ENCODE measurements around the gene HDAC10.

Gene HDAC10

GRCh38 chr22:50236731-50237409, 14.2 kb downstream of the HDAC10 start:
- TF ChIP-seq ZNF274 (IDR thresholded peaks at IDR 0.05; ENCODE audit: low read depth, low read length): no peak
- H3K4me3 ChIP-seq (ENCODE audit: low read length): no peak overlapping the region

DNA sequence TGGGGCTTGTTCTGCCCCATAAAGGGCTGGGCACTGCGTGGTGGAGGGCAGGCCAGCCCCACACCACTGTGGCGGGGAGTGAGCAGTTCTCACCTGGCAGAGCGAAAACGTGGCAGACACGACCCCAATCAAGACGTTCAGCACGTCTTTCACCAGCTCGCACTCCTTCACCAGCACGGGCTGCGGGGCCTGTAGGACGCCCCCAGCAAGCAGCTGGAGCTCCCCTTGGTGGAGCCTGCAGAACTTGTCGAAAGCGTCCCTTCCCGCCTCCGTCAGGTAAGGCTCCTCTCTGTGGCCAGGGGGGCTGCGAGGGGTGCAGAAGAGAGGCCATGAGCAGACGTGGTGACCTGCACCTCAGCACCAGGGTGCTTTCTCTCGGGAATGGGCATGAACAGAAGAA, 17.8 kb downstream of the HDAC10 start:
- H3K4me3 ChIP-seq (ENCODE audit: low read length): no peak overlapping the region
- no peak for TF ChIP-seq ZNF274 (IDR thresholded peaks at IDR 0.05; ENCODE audit: low read depth, low read length)

DNA sequence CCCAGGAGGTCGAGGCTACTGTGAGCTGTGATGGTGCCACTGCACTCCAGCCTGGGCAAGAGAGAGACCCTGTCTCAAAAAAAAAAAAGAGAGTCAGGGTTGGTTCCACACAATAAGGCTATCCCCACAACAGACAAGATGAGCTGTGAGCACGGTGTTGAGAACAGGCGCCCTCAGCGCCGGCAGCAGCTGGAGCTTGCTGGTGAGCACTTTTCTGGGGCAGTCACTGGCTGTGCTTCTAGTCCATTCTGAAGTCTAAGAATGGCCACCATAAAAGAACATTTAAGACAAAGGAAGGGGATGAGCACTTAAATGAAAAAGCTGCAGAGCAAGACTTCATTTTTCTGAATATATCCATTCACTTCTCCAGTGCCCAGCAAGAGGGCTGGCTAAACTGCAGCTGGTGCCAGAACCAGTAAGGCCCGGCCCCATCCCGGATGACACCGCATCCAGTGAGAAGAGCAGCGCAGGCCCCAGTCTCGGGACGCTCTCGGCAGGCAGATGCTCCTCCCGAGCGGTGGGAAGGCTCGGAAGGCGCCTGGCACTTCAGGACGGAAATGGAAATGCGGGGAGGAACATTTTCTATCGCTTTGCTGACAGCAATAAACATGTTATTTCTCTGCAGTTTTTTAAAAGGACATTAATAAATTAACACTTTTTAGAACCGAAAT, 18.4 kb downstream of the HDAC10 start:
- TF ChIP-seq ZNF274 (IDR thresholded peaks at IDR 0.05; ENCODE audit: low read depth, low read length): no peak

DNA sequence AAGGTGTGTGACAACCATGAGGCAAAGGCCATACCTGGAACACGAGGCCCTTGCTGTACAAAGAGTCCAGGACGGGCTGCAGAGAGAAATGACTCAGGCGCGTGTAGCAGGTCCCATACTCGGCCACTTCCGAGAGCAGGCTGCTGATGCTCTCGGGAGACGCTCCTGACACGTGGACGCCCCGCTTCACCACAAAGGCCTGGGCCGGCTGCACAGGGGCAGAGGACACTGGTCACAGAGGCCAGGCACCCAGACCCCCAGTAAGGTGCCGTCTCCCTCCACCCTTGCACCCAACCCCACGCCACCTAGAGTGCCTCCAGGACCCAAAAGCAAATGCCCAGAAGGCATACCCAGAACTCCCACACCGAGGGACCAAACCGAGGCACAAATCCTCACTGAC, 21.7 kb downstream of the HDAC10 start:
- no peak overlapping the region for H3K4me3 ChIP-seq (ENCODE audit: low read length)
- TF ChIP-seq ZNF274 (IDR thresholded peaks at IDR 0.05; ENCODE audit: low read depth, low read length): no peak

More for the DNA sequence above, 18.4 kb downstream of the HDAC10 start:
- no peak overlapping the region for H3K4me3 ChIP-seq (ENCODE audit: low read length)

DNA sequence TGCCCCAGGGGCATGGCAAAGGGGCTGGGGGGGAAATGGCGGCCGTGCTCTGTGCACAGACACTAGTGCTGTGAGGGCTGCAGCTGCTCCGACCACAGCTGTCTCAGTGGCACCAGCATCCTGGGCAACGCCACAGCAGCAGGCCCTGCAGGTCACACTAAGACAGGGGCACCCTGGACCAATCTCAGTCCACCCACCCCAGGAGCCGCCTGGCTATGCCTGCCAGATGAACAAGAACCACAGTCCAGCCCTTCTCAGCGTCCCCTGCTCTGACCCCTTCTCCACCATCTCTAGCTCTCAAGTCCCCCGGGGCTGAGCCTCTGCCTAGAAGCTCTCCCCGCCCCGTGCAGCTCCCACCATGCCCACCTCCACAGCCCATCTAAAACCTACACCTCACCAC, 22.7 kb downstream of the HDAC10 start:
- no peak for TF ChIP-seq ZNF274 (IDR thresholded peaks at IDR 0.05; ENCODE audit: low read depth, low read length)
- no peak overlapping the region for H3K4me3 ChIP-seq (ENCODE audit: low read length)

GRCh38 chr22:50227579-50228215, 23.4 kb downstream of the HDAC10 start:
- TF ChIP-seq ZNF274 (IDR thresholded peaks at IDR 0.05; ENCODE audit: low read depth, low read length): no peak
- H3K4me3 ChIP-seq (ENCODE audit: low read length): no peak overlapping the region

- TF ChIP-seq ZNF274 (IDR thresholded peaks at IDR 0.05; ENCODE audit: low read depth, low read length): no peak
- no peak overlapping the region for H3K4me3 ChIP-seq (ENCODE audit: low read length)
These were observed 24.2 kb downstream of the HDAC10 start for GRCh38 chr22:50226875-50227165.

- TF ChIP-seq ZNF274 (IDR thresholded peaks at IDR 0.05; ENCODE audit: low read depth, low read length): no peak
- H3K4me3 ChIP-seq (ENCODE audit: low read length): no peak overlapping the region
These were observed 24.8 kb downstream of the HDAC10 start for GRCh38 chr22:50226063-50226874.

GRCh38 chr22:50225200-50225969, 25.7 kb downstream of the HDAC10 start:
- H3K4me3 ChIP-seq (ENCODE audit: low read length): no peak overlapping the region
- no peak for TF ChIP-seq ZNF274 (IDR thresholded peaks at IDR 0.05; ENCODE audit: low read depth, low read length)

GRCh38 chr22:50224071-50224470, 27.0 kb downstream of the HDAC10 start:
- no peak overlapping the region for H3K4me3 ChIP-seq (ENCODE audit: low read length)
- no peak for TF ChIP-seq ZNF274 (IDR thresholded peaks at IDR 0.05; ENCODE audit: low read depth, low read length)

- H3K4me3 ChIP-seq (ENCODE audit: low read length): no peak overlapping the region
- no peak for TF ChIP-seq ZNF274 (IDR thresholded peaks at IDR 0.05; ENCODE audit: low read depth, low read length)
These were observed 28.6 kb downstream of the HDAC10 start for GRCh38 chr22:50222508-50222907.

GRCh38 chr22:50221410-50222300, 29.4 kb downstream of the HDAC10 start:
- H3K4me3 ChIP-seq (ENCODE audit: low read length): no peak overlapping the region
- no peak for TF ChIP-seq ZNF274 (IDR thresholded peaks at IDR 0.05; ENCODE audit: low read depth, low read length)
